Activated CD4-positive, alpha-beta T cell treated with anti-CD3 and anti-CD28 coated beads, Interleukin-2, amount 50 U/mL, for 4 hours (primary cell): ENCODE measurements around the gene BAG3.

Experiments
- DNase-seq, 2 experiments: peaks; one replicate each; pipeline ENCODE4 v3.0.0-alpha.2; 2020

Gene BAG3

DNA sequence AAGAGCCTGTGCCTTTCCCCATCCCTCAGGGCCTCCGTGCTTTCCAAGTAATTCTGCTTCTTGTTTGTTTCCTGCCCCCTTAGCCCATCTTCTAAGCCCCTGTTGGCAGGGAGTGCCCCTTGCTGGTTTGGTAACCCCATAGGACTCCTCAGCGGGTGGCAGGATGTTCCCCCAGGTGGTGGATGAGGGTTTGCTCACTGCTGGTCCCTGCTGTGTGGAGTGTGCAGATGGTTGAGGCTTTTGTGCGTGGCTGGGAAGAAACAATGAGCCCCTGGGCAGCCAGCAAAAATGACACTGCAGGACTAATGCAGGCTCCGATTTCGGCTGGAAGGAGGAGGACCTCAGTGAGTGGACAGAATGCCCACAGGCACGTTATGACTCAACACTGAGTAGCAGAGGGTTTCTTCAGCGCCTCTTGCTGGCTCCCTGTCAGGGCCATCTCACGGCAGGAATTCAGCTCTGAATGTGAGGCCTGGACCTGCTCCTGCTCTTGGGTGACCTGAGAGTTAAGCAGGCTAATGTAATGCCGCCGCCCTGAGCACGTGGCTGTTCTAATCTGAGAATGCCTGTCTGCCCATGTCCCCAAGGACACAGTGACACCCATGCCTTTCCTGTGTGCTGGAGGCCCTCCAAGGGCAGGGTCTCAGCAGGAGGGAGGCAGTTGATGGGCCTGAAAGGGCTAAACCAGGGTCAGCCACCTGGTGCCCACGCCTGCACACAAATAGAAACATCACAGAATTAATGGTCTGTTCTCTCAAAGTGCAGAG lies 16.6 kb downstream of the BAG3 start:
- no peak for DNase-seq

GRCh38 chr10:119668461-119668860 lies 17.3 kb downstream of the BAG3 start:
- no peak for DNase-seq

DNA sequence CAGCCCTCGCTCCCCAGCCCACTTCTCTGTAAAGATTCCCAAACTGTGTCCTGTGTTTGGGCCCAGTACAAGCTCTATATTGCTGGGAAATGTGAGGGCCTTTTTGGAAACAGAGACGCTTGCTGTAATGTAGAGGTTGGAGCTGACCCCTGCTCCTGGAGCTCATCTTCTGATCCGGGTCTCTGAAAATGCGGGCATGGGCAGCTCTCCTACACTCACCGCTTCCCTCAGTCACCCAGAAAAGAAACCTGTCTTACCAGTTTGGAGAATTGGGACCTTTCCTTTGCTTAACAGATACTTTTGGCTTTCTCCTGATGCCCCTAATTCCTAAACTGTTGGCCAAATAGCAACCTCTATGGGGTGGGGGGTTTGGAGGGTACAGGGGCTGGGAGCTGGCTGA lies 18.2 kb downstream of the BAG3 start:
- no peak for DNase-seq

DNA sequence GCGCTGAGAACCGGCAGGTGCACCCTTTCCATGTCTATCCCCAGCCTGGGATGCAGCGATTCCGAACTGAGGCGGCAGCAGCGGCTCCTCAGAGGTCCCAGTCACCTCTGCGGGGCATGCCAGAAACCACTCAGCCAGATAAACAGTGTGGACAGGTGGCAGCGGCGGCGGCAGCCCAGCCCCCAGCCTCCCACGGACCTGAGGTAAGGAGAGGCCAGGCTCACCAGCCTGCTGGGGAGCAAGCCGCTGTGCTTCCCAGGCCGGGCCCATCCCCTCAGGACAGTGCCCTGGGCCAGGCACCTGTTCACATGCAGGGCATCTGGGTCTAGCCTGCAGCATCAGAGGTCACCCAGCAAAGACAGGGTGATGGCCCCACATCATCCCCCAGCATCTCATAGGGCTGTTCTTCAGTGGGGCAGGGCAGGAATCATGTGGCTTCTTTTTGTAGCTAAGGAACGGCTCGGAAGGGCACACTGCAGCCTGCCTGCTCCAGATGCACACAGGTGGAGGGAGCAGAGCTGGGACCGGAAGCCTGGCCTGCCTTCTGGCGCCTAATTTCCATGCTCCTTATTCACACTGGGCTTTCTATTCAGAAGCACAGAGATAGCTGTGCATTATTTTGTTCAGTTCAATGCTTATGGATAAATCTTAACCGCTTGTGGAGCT lies 18.9 kb downstream of the BAG3 start:
- DNase-seq, result no peak

GRCh38 chr10:119670717-119671116 lies 19.5 kb downstream of the BAG3 start:
- no peak for DNase-seq

DNA sequence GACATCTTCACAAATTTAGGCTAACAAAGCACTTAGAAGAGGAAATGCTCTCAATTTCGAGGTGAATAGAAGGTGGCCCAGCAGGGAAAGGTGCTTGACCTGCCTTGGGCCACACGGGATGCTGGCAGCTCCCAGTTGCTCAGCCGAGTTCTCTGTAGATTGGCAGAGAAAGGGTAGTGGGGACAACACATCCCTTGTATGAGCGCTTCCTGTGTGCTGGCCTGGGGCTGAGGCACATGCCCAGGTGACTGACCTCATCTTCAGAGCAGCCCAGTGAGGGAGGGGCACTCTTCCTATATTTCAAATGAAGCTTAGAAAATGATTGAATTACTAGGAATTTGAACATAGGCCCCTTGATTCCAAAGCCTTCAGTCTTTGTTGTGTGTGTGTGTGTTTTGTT lies 20.2 kb downstream of the BAG3 start:
- no peak for DNase-seq

DNA sequence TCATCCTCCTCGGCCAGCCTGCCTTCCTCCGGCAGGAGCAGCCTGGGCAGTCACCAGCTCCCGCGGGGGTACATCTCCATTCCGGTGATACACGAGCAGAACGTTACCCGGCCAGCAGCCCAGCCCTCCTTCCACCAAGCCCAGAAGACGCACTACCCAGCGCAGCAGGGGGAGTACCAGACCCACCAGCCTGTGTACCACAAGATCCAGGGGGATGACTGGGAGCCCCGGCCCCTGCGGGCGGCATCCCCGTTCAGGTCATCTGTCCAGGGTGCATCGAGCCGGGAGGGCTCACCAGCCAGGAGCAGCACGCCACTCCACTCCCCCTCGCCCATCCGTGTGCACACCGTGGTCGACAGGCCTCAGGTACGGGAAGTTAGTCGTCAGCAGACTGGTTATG lies 21.1 kb downstream of the BAG3 start:
- DNase-seq, result no peak

DNA sequence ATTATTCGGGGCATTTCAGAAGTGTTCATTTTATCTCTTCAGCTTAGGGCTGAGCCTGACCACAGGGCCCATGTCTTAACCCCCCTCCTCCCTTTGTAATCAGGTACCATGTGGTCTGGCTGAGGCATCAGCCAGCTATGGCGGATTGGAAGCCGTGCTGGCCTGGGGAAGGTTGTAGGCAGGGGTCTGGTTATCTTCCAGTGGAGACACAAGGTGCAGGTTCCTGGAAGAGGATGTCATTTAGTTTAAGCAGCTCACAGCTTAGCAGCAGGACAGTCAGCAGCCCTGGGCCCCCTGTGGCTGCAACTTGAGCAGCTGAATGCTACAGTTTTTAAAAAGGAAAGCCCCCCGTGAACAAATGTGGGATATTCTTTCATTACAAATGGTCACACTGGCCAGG lies 22.1 kb downstream of the BAG3 start:
- no peak for DNase-seq

- DNase-seq, result no peak
Observed at GRCh38 chr10:119675483-119676170, 24.4 kb downstream of the BAG3 start.

- no peak for DNase-seq
Observed at GRCh38 chr10:119677126-119677525, 25.9 kb downstream of the BAG3 start.

- DNase-seq, result no peak
Observed at GRCh38 chr10:119677904-119678755, 26.9 kb downstream of the BAG3 start.

- DNase-seq, result no peak
Observed at GRCh38 chr10:119679480-119679829, 28.3 kb downstream of the BAG3 start.

GRCh38 chr10:119680050-119680449 lies 28.9 kb downstream of the BAG3 start:
- no peak for DNase-seq

DNA sequence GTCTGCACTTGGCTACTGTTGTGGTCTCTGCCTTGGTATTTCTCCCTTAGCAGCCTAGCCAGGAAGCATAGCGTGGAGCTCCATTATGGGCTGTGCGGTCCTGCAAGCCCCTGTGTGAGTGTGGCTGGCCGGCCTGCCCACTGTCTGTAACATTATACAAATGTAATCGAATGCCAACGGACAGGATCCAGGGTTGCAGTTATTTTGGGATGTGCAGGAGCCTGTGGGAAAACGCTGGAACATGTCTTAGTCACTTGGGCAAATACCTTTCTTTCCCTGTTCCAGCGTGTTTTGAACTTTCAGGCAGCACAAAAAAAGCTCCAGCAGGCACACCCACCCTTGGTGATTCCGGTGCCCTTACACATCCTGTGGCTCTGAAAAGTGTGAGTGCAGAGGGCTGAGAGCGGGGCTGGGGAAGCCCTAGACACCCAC lies 29.5 kb downstream of the BAG3 start:
- DNase-seq, result peak in 1 of 2 experiments; percentile 22

DNA sequence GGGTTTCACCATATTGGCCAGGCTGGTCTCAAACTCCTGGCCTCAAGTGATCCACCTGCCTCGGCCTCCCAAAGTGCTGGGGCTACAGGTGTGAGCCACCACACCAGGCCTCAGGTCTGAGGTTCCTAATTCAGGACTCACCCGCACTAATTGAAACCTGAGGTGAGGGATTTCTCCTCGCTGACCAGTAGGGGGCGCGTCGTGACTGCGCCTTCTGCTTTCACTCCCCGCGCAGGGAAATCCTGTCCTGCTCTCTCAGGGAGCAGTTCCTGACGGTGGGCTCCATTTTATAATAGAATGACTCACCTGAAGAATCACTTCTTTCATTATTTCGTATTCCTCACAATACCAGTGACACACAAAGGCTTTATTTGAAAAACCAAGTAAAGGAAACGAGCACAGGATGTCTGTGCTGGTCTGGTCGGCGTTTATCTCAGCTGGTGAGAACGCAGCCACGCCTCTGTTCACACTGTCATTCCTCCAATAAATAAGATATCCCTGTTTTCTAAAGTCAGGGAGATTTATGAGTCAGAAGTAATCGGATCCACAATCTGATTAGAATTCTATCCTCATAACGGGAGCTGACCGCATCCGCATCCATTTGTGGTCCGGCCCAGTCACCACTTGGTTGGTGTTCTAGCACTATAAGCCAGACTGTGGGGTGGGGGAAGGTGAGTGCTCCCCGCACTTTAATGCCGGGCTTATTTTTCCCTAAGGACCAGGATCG lies 35.4 kb downstream of the BAG3 start:
- peak; percentile 84 to 85 for DNase-seq

DNA sequence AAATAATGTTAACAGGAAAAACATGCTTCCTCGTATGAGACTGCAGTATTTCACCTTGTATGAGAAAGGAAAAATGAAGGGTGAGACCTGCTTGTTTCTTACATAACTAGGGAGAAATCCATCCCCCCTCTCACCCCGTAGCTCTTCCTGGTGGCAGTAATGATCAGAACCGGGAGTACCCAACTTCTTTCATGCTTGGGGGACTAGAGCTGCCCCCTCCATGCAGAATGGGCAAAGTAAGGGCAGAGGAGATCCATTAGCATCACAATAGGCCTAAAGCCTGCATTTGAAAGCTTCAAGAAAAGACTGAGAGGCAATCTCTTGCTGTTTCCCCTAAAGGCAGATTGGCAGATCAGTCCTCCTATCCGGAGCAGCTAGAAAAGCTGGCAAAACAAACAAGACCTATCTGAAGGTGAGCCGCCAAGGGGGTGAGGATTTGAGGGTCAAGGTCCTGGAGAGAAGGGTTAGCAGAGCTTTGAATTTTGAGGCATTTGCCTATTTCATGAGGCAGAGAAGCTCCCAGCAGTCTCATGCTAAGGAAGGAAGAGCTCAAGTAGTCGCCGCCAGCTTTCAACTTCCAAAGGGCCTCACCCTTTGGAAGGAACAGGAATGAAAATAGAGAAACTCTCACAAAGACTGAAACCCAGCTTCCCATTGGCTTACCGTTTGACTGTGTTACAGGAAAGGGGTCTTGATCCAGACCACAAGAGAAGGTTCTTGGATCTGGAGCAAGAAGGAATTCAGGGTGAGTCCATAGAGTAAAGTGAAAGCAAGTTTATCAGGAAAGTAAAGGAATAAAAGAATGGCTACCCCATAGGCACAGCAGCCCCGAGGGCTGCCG lies 36.2 kb downstream of the BAG3 start:
- no peak for DNase-seq

GRCh38 chr10:119688033-119688508 lies 36.9 kb downstream of the BAG3 start:
- DNase-seq, result no peak

GRCh38 chr10:119689016-119689580 lies 37.9 kb downstream of the BAG3 start:
- no peak for DNase-seq

GRCh38 chr10:119691726-119692125 lies 40.5 kb downstream of the BAG3 start:
- DNase-seq, result no peak

DNA sequence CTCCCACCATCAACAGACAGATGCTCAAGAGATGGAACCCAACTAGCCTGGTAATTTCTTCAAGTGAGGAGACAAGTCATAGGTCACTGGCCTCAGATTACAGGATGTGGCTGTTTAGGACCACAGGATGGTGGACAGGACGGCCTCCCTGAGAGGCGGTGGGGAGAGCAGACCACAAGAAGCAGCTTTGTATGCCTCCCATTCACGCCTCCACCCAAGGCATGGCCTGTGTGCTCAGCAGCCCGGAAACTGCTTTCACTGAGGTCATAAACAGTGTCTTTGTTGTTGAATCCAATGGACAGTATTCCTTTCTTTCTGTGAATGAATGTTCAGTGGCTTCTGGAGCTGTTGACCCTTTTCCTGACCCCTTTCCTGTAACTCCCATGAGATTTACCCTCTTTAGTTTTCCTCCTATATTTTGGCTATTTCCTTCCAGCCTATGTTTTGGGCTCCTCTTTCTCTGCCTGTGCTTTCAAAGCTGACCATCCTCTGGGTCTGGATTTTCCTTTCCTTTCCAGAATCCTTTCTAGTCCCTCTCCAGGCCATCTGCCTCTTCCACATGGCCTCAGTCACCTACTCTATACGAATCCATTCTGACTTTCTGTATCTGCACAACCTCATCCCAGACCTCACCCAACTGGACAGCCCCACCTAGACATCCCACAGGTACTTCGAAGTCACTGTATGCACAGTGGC lies 42.2 kb downstream of the BAG3 start:
- no peak for DNase-seq
